HepG2 (cell line): Measurements from ENCODE around the gene GALNT10. TPM values are rescaled to one million over a fixed set of nuclear protein-coding genes. Genes with fewer than 3 reads are reported as not detected.

ENCODE experiments used
- CENPX ChIP-seq: sonication (generic); formaldehyde crosslinking; IDR thresholded peaks from 2 replicates; pipeline ENCODE4 v1.9.0; 2021; ENCODE audit warnings: mild to moderate bottlenecking, missing genetic modification reagents, moderate library complexity
- DRAP1 ChIP-seq: IDR thresholded peaks from 2 replicates; pipeline ENCODE4 v1.6.1; 2016; ENCODE audit warnings: missing genetic modification reagents, missing compliant biosample characterization
- MEIS1 ChIP-seq: sonication (generic); formaldehyde crosslinking; IDR thresholded peaks from 2 replicates; pipeline ENCODE4 v1.9.0; 2021; ENCODE audit warnings: mild to moderate bottlenecking, missing genetic modification reagents, moderate library complexity, borderline replicate concordance
- PHF21A ChIP-seq: sonication (generic); formaldehyde crosslinking; IDR thresholded peaks from 2 replicates; pipeline ENCODE4 v1.5.0; 2020; ENCODE audit warnings: mild to moderate bottlenecking, missing genetic modification reagents
- POLR2A ChIP-seq, 2 experiments: IDR thresholded peaks; 2 replicates each; pipeline ENCODE4 v1.6.1; 2011; ENCODE audit warnings: low read depth in 2 of 2, low read length in 2 of 2, mild to moderate bottlenecking in 1 of 2, moderate library complexity in 1 of 2; ENCODE audit not compliant: insufficient read depth in 1 of 2
- SNAPC2 ChIP-seq: sonication (generic); formaldehyde crosslinking; IDR thresholded peaks from 2 replicates; pipeline ENCODE4 v1.8.1; 2022; ENCODE audit warnings: mild to moderate bottlenecking, missing genetic modification reagents
- TEAD2 ChIP-seq: sonication (generic); formaldehyde crosslinking; IDR thresholded peaks from 2 replicates; pipeline ENCODE4 v1.9.0; 2021; ENCODE audit warnings: missing genetic modification reagents
- ZNF335 ChIP-seq: sonication (generic); formaldehyde crosslinking; IDR thresholded peaks from 2 replicates; pipeline ENCODE4 v1.4.0; 2020; ENCODE audit warnings: missing genetic modification reagents
- polyA plus RNA-seq, 8 experiments: library from polyadenylated mRNA; depleted of rRNA in 3 of 8; stranded (reverse) in 7 of 8; unstranded in 1 of 8; fragments of >200 nt; fragmentation: Illumina TruSeq in 4 of 8; extraction: Trizol in 4 of 8; gene quantifications; 2 replicates each; pipeline versions ENCODE4 v1.2.1 to v1.2.3, GENCODE V29; 2011 to 2016; ENCODE audit warnings: low read depth in 4 of 8, missing spikeins in 1 of 8, mixed read lengths in 1 of 8; ENCODE audit not compliant: insufficient read depth in 1 of 8
- total RNA-seq, 5 experiments: library from RNA; depleted of rRNA; stranded (reverse); fragments of >200 nt; fragmentation: Illumina TruSeq; extraction: Trizol; gene quantifications; 2 replicates each; pipeline ENCODE4 v1.2.3, GENCODE V29; 2016; ENCODE audit warnings: low read depth in 1 of 5
- TF ChIP-seq, protein P1 (sequence below): sonication (generic); formaldehyde crosslinking; IDR thresholded peaks from 2 replicates; pipeline ENCODE4 v1.4.0; 2020; ENCODE audit warnings: mild to moderate bottlenecking, missing genetic modification reagents, borderline replicate concordance
- TF ChIP-seq, protein P2 (sequence below): sonication (generic); formaldehyde crosslinking; IDR thresholded peaks from 2 replicates; pipeline ENCODE4 v1.4.0; 2020; ENCODE audit warnings: missing genetic modification reagents, borderline replicate concordance

The GALNT10 gene
- total and polyA plus RNA-seq, 2 of the 13 experiments (the other 11 are each of a cell fraction or from before 2014, with no cell fraction given): 8.1 to 11.2 TPM

- TF ChIP-seq, protein P1, sequence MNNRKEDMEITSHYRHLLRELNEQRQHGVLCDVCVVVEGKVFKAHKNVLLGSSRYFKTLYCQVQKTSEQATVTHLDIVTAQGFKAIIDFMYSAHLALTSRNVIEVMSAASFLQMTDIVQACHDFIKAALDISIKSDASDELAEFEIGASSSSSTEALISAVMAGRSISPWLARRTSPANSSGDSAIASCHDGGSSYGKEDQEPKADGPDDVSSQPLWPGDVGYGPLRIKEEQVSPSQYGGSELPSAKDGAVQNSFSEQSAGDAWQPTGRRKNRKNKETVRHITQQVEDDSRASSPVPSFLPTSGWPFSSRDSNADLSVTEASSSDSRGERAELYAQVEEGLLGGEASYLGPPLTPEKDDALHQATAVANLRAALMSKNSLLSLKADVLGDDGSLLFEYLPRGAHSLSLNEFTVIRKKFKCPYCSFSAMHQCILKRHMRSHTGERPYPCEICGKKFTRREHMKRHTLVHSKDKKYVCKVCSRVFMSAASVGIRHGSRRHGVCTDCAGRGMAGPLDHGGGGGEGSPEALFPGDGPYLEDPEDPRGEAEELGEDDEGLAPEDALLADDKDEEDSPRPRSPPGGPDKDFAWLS (CRISPR knock-in tag): no peak
- no peak for TF ChIP-seq DRAP1 (CRISPR knock-in tag)
- TF ChIP-seq MEIS1 (CRISPR knock-in tag): no peak
- no peak for TF ChIP-seq ZNF335 (CRISPR knock-in tag)
- no peak for TF ChIP-seq SNAPC2 (CRISPR knock-in tag)
- no peak for TF ChIP-seq TEAD2
- no peak for TF ChIP-seq PHF21A (CRISPR knock-in tag)
- TF ChIP-seq, protein P2, sequence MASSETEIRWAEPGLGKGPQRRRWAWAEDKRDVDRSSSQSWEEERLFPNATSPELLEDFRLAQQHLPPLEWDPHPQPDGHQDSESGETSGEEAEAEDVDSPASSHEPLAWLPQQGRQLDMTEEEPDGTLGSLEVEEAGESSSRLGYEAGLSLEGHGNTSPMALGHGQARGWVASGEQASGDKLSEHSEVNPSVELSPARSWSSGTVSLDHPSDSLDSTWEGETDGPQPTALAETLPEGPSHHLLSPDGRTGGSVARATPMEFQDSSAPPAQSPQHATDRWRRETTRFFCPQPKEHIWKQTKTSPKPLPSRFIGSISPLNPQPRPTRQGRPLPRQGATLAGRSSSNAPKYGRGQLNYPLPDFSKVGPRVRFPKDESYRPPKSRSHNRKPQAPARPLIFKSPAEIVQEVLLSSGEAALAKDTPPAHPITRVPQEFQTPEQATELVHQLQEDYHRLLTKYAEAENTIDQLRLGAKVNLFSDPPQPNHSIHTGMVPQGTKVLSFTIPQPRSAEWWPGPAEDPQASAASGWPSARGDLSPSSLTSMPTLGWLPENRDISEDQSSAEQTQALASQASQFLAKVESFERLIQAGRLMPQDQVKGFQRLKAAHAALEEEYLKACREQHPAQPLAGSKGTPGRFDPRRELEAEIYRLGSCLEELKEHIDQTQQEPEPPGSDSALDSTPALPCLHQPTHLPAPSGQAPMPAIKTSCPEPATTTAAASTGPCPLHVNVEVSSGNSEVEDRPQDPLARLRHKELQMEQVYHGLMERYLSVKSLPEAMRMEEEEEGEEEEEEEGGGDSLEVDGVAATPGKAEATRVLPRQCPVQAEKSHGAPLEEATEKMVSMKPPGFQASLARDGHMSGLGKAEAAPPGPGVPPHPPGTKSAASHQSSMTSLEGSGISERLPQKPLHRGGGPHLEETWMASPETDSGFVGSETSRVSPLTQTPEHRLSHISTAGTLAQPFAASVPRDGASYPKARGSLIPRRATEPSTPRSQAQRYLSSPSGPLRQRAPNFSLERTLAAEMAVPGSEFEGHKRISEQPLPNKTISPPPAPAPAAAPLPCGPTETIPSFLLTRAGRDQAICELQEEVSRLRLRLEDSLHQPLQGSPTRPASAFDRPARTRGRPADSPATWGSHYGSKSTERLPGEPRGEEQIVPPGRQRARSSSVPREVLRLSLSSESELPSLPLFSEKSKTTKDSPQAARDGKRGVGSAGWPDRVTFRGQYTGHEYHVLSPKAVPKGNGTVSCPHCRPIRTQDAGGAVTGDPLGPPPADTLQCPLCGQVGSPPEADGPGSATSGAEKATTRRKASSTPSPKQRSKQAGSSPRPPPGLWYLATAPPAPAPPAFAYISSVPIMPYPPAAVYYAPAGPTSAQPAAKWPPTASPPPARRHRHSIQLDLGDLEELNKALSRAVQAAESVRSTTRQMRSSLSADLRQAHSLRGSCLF: no peak
- no peak for TF ChIP-seq POLR2A (IDR thresholded peaks at IDR 0.05; ENCODE audit: insufficient read depth in 1 of 2, low read depth in 2 of 2, low read length in 2 of 2)
- TF ChIP-seq CENPX (CRISPR knock-in tag): no peak
Measured at GRCh38 chr5:154308443-154309370, 118.2 kb downstream of the GALNT10 start (continued).
